SK-N-SH (cell line): ENCODE data around the gene TRPC3. TPM values are rescaled to one million over a fixed set of nuclear protein-coding genes. Genes with fewer than 3 reads are reported as not detected.
"Not testable (repeated sequence)": the region's sequence is repeated elsewhere in the genome, so short reads cannot be mapped to it uniquely, and the experiment has no call there.

Experiments used
- CTCF ChIA-PET: fragments of 300-600, 350-600 bp; formaldehyde crosslinking; extraction: SDS; loops from one replicate; lab custom pipeline; 2021; lab: Yijun Ruan, JAX
- POLR2A ChIA-PET: fragments of 350-600 bp; sonication (Branson Sonifier 250); formaldehyde crosslinking; extraction: SDS; loops from one replicate; lab custom pipeline; 2020; ENCODE audit warnings: antibody characterized with exemption, inconsistent platforms; lab: Yijun Ruan, JAX
- DNase-seq: peaks from one replicate; pipeline ENCODE4 v3.0.0; 2012
- H2AFZ ChIP-seq: fragments of 200-600 bp; sonication (generic); 2 replicates; pipeline ENCODE4 v1.8.1; 2016; ENCODE audit warnings: antibody characterized with exemption, mild to moderate bottlenecking, low read depth
- H3F3A ChIP-seq: fragments of 200-600 bp; sonication (generic); replicated peaks from 2 replicates; pipeline ENCODE3; 2016; ENCODE audit warnings: antibody characterized with exemption, mild to moderate bottlenecking; ENCODE audit not compliant: insufficient read depth
- H3K27ac ChIP-seq, 2 experiments: fragments of 200-500 bp in 1 of 2; fragments of 200-600 bp in 1 of 2; sonication (Bioruptor generic) in 1 of 2; sonication (generic), shearing (Covaris generic) in 1 of 2; 2 replicates each; pipeline versions ENCODE4 v1.5.1 to v1.6.1; 2014 to 2016; ENCODE audit warnings: low read depth in 2 of 2, inconsistent platforms in 1 of 2, low read length in 1 of 2, mild to moderate bottlenecking in 1 of 2, mixed read lengths in 1 of 2
- H3K27me3 ChIP-seq: fragments of 200-600 bp; sonication (generic), shearing (Covaris generic); 2 replicates; pipeline ENCODE4 v1.6.1; 2016; ENCODE audit warnings: mixed run types; ENCODE audit not compliant: insufficient read depth
- H3K36me3 ChIP-seq, 2 experiments: fragments of 200-500 bp in 1 of 2; fragments of 200-600 bp in 1 of 2; sonication (Bioruptor generic) in 1 of 2; sonication (generic) in 1 of 2; replicated peaks in 1 of 2; 2 replicates each; pipeline versions ENCODE3 to v1.5.1; 2014 to 2016; ENCODE audit warnings: low read length in 1 of 2, mild to moderate bottlenecking in 1 of 2; ENCODE audit not compliant: insufficient read depth in 2 of 2, control insufficient read depth in 1 of 2
- H3K4me1 ChIP-seq, 2 experiments: fragments of 200-500 bp in 1 of 2; fragments of 200-600 bp in 1 of 2; sonication (Bioruptor generic) in 1 of 2; sonication (generic), shearing (Covaris generic) in 1 of 2; 2 replicates each; pipeline versions ENCODE4 v1.5.1 to v1.6.1; 2014 to 2016; ENCODE audit warnings: low read depth in 1 of 2, low read length in 1 of 2, mixed run types in 1 of 2; ENCODE audit not compliant: insufficient read depth in 2 of 2, control insufficient read depth in 1 of 2
- H3K4me2 ChIP-seq: fragments of 200-600 bp; sonication (generic), shearing (Covaris generic); 2 replicates; pipeline ENCODE4 v1.6.1; 2017; ENCODE audit warnings: mixed run types
- H3K4me3 ChIP-seq, 2 experiments: fragments of 200-500 bp in 1 of 2; fragments of 200-600 bp in 1 of 2; sonication (Bioruptor generic) in 1 of 2; sonication (generic), shearing (Covaris generic) in 1 of 2; 2 replicates each; pipeline versions ENCODE4 v1.5.1 to v1.8.1; 2014 to 2016; ENCODE audit warnings: low read depth in 2 of 2, inconsistent platforms in 1 of 2, low read length in 1 of 2, mild to moderate bottlenecking in 1 of 2, mixed read lengths in 1 of 2, moderate library complexity in 1 of 2
- H3K79me2 ChIP-seq: fragments of 200-600 bp; sonication (generic); 2 replicates; pipeline ENCODE4 v1.8.1; 2017; ENCODE audit warnings: mild to moderate bottlenecking; ENCODE audit not compliant: insufficient read depth
- H3K9ac ChIP-seq: fragments of 200-600 bp; sonication (generic); 2 replicates; pipeline ENCODE4 v1.6.1; 2017; ENCODE audit warnings: mixed run types
- H3K9me2 ChIP-seq: fragments of 200-600 bp; sonication (generic); 2 replicates; pipeline ENCODE4 v1.6.1; 2017; ENCODE audit warnings: mixed run types
- H3K9me3 ChIP-seq: fragments of 200-600 bp; sonication (generic); 2 replicates; pipeline ENCODE4 v1.6.1; 2017; ENCODE audit warnings: mixed run types, mild to moderate bottlenecking, moderate library complexity
- H4K20me1 ChIP-seq: fragments of 200-600 bp; sonication (generic); 2 replicates; pipeline ENCODE4 v1.6.1; 2017; ENCODE audit warnings: mild to moderate bottlenecking, mixed run types; ENCODE audit not compliant: insufficient read depth
- ELF1 ChIP-seq: IDR thresholded peaks from 2 replicates; pipeline ENCODE4 v1.4.0; 2012
- EP300 ChIP-seq, 2 experiments: IDR thresholded peaks; 2 replicates each; pipeline versions ENCODE4 v1.4.0 to v1.6.1; 2012; ENCODE audit warnings: borderline replicate concordance in 1 of 2, low read depth in 1 of 2, low read length in 1 of 2
- EZH2phosphoT487 ChIP-seq: fragments of 200-600 bp; sonication (generic); IDR thresholded peaks from 2 replicates; pipeline ENCODE4 v1.6.1; 2017; ENCODE audit warnings: low read depth, mixed run types, mild to moderate bottlenecking, antibody characterized with exemption, moderate library complexity, borderline replicate concordance
- FOSL2 ChIP-seq: IDR thresholded peaks from 2 replicates; pipeline ENCODE4 v1.4.0; 2012; ENCODE audit warnings: low read depth, mild to moderate bottlenecking, moderate library complexity, borderline replicate concordance
- GABPA ChIP-seq: IDR thresholded peaks from 2 replicates; pipeline ENCODE4 v1.4.0; 2012; ENCODE audit warnings: low read depth, mild to moderate bottlenecking
- MEF2A ChIP-seq: IDR thresholded peaks from 2 replicates; pipeline ENCODE4 v1.4.0; 2012; ENCODE audit warnings: low read depth, borderline replicate concordance
- NRF1 ChIP-seq: IDR thresholded peaks from 2 replicates; pipeline ENCODE4 v1.6.1; 2012; ENCODE audit warnings: low read depth, mild to moderate bottlenecking, low read length
- POLR2AphosphoS5 ChIP-seq: IDR thresholded peaks from 2 replicates; pipeline ENCODE4 v1.6.1; 2012; ENCODE audit warnings: low read depth, low read length
- RAD21 ChIP-seq: IDR thresholded peaks from 2 replicates; pipeline ENCODE4 v1.6.1; 2012; ENCODE audit warnings: mild to moderate bottlenecking, low read length
- REST ChIP-seq: IDR thresholded peaks from 2 replicates; pipeline ENCODE4 v1.6.1; 2012; ENCODE audit warnings: mild to moderate bottlenecking, low read depth, low read length, moderate library complexity
- SMC3 ChIP-seq: IDR thresholded peaks from 2 replicates; pipeline ENCODE4 v1.6.1; 2012; ENCODE audit warnings: low read depth, low read length, improper control_type of control experiment
- TAF1 ChIP-seq: IDR thresholded peaks from 2 replicates; pipeline ENCODE4 v1.6.1; 2012; ENCODE audit warnings: low read depth, mild to moderate bottlenecking, low read length, moderate library complexity, borderline replicate concordance
- TCF12 ChIP-seq: IDR thresholded peaks from 2 replicates; pipeline ENCODE4 v1.4.0; 2012
- TEAD4 ChIP-seq: IDR thresholded peaks from 2 replicates; pipeline ENCODE4 v1.4.0; 2012; ENCODE audit warnings: mild to moderate bottlenecking, borderline replicate concordance; ENCODE audit not compliant: insufficient read depth
- YY1 ChIP-seq: IDR thresholded peaks from 2 replicates; pipeline ENCODE4 v1.4.0; 2012; ENCODE audit warnings: low read depth, mild to moderate bottlenecking
- WGBS: methylation state at CpG from one replicate; pipeline ENCODE4 v1.1.6; 2017; ENCODE audit warnings: low lambda C conversion rate; 5-methylcytosine and 5-hydroxymethylcytosine counted together
- polyA plus RNA-seq, 3 experiments: library from polyadenylated mRNA; depleted of rRNA; stranded (reverse); fragments of >200 nt; gene quantifications; 2 replicates each; pipeline ENCODE4 v1.2.3, GENCODE V29; 2012
- TF ChIP-seq, protein P1 (sequence below): IDR thresholded peaks from 2 replicates; pipeline ENCODE4; 2012

Gene TRPC3
- polyA plus RNA-seq, 1 of the 3 experiments (the other 2 are of a cell fraction), result not detected

DNA sequence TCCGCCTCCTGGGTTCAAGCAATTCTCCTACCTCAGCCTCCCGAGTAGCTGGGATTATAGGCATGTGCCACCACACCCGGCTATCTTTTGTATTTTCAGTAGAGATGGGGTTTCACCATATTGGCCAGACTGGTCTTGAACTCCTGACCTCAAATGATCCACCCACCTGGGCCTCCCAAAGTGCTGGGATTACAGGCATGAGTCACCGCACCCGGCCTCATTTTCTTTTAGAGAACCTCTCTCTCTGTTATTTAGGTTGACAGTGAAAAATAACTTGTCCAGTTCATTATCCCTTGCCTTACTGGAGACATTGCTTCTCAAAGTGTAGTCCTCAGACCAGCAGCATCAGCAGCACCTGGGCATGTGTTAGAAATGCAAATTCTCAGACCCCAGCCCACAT lies 25.4 kb downstream of the TRPC3 start:
- 42% methylated on average over 5 of the region's 5 CpGs for WGBS
- H3K4me1 ChIP-seq, H3K9me3 ChIP-seq, POLR2A ChIA-PET, H3K4me3 ChIP-seq, H3K4me2 ChIP-seq, H3K27ac ChIP-seq, DNase-seq, CTCF ChIA-PET, H3K9ac ChIP-seq, H3F3A ChIP-seq, H2AFZ ChIP-seq, H3K79me2 ChIP-seq, H3K27me3 ChIP-seq, H4K20me1 ChIP-seq, H3K36me3 ChIP-seq, H3K9me2 ChIP-seq: not testable (repeated sequence)

- H3K4me3 ChIP-seq, result no peak overlapping the region
- WGBS, result 3% methylated on average over 1 of the region's 1 CpG
- H3K9me2 ChIP-seq, result no peaks in the 10 kb centered on the region
- no peaks in the 10 kb centered on the region for H3K79me2 ChIP-seq
- CTCF ChIA-PET, result interaction anchor here (1.0 kb wide), 1 partner anchor 23 kb away, joined by 4 read pairs; no protein-coding TSS in a partner anchor
- no peak for TF ChIP-seq RAD21
- TF ChIP-seq NRF1, result no peak
- TF ChIP-seq, protein P1, sequence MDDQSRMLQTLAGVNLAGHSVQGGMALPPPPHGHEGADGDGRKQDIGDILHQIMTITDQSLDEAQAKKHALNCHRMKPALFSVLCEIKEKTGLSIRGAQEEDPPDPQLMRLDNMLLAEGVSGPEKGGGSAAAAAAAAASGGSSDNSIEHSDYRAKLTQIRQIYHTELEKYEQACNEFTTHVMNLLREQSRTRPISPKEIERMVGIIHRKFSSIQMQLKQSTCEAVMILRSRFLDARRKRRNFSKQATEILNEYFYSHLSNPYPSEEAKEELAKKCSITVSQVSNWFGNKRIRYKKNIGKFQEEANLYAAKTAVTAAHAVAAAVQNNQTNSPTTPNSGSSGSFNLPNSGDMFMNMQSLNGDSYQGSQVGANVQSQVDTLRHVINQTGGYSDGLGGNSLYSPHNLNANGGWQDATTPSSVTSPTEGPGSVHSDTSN, result no peak
- TF ChIP-seq TCF12, result no peak
- TF ChIP-seq YY1, result no peak
- TF ChIP-seq ELF1, result no peak
- no peak for TF ChIP-seq EZH2phosphoT487
- no peak for TF ChIP-seq MEF2A
- TF ChIP-seq REST, result no peak
- TF ChIP-seq TEAD4, result no peak
- no peak for TF ChIP-seq GABPA
- TF ChIP-seq SMC3, result no peak
- no peak for TF ChIP-seq EP300 (IDR thresholded peaks at IDR 0.05; ENCODE audit: borderline replicate concordance in 1 of 2, low read depth in 1 of 2, low read length in 1 of 2)
- TF ChIP-seq TAF1, result no peak
- no peak for TF ChIP-seq FOSL2
- no peak for TF ChIP-seq POLR2AphosphoS5
- no peak overlapping the region for H3K4me2 ChIP-seq
- H2AFZ ChIP-seq, result no peak overlapping the region
- no peaks in the 10 kb centered on the region for H3K4me1 ChIP-seq
- H3F3A ChIP-seq, result no peaks in the 10 kb centered on the region
- H3K27ac ChIP-seq, result no peak overlapping the region
- no peaks in the 10 kb centered on the region for H3K9me3 ChIP-seq
- H3K9ac ChIP-seq, result no peak overlapping the region
- H4K20me1 ChIP-seq, result no peaks in the 10 kb centered on the region
- peaks cover 11% of the 10 kb centered on the region; the same call in 1 of the 2 replicates for H3K27me3 ChIP-seq
- no peak for DNase-seq
- H3K36me3 ChIP-seq, result no peaks in the 10 kb centered on the region
- POLR2A ChIA-PET, result no interaction called here
These were observed 28.6 kb downstream of the TRPC3 start for GRCh38 chr4:121923306-121923705.
